Stimulated activated CD8-positive, alpha-beta memory T cell treated with anti-CD3 and anti-CD28 coated beads, Interleukin-12 subunit alpha, Interleukin-12 subunit beta, amount 100 ng/mL, for 1 hour (primary cell): ENCODE measurements around the gene IL1RN.

Experiments used
- DNase-seq: peaks from one replicate; pipeline ENCODE4 v3.0.0-alpha.2; 2020; ENCODE audit warnings: low read depth

The IL1RN gene

GRCh38 chr2:113175042-113175628 is 47.7 kb downstream of the IL1RN start:
- DNase-seq: peak; percentile 45

GRCh38 chr2:113175736-113176695 is 48.6 kb downstream of the IL1RN start:
- DNase-seq: no peak

GRCh38 chr2:113176696-113177355 is 49.4 kb downstream of the IL1RN start:
- DNase-seq: no peak

GRCh38 chr2:113178069-113178746 is 50.8 kb downstream of the IL1RN start:
- DNase-seq: no peak

- DNase-seq: no peak
Observed at GRCh38 chr2:113178891-113179290, 51.5 kb downstream of the IL1RN start.

GRCh38 chr2:113179446-113180045 is 52.1 kb downstream of the IL1RN start:
- DNase-seq: no peak

GRCh38 chr2:113180131-113180946 is 52.9 kb downstream of the IL1RN start:
- DNase-seq: no peak

GRCh38 chr2:113181258-113182051 is 54.1 kb downstream of the IL1RN start:
- no peak for DNase-seq

- DNase-seq: no peak
Observed at GRCh38 chr2:113182471-113183260, 55.3 kb downstream of the IL1RN start.

- DNase-seq: no peak
Observed at GRCh38 chr2:113183264-113183663, 55.9 kb downstream of the IL1RN start.
